Chondrocyte (in vitro differentiated cells): Measurements from ENCODE around the gene CAPNS1. TPM values are rescaled to one million over a fixed set of nuclear protein-coding genes. Genes with fewer than 3 reads are reported as not detected.

Source experiments
- DNase-seq: peaks from one replicate; pipeline ENCODE4 v3.0.0; 2021; ENCODE audit warnings: mixed read lengths, low spot score
- H3K27ac Mint-ChIP-seq: one replicate; pipeline ENCODE4 v1.8.0; 2021; ENCODE audit warnings: mild to moderate bottlenecking, moderate library complexity, mixed read lengths; ENCODE audit not compliant: unreplicated experiment
- H3K27me3 Mint-ChIP-seq: 2 replicates; pipeline ENCODE4 v1.8.0; 2021; ENCODE audit warnings: low read depth, mixed read lengths
- H3K36me3 Mint-ChIP-seq: 2 replicates; pipeline ENCODE4 v1.8.0; 2021; ENCODE audit warnings: low read depth, mixed read lengths
- H3K4me1 Mint-ChIP-seq: 2 replicates; pipeline ENCODE4 v1.8.0; 2021; ENCODE audit warnings: low read depth, mild to moderate bottlenecking, mixed read lengths
- H3K4me3 Mint-ChIP-seq: one replicate; pipeline ENCODE4 v1.8.0; 2021; ENCODE audit warnings: mild to moderate bottlenecking, moderate library complexity, mixed read lengths; ENCODE audit not compliant: unreplicated experiment
- H3K9me3 Mint-ChIP-seq: 2 replicates; pipeline ENCODE4 v1.8.0; 2021; ENCODE audit warnings: low read depth, mixed read lengths
- CTCF ChIP-seq: fragments of 200-600 bp; sonication (generic); IDR thresholded peaks from 2 replicates; pipeline ENCODE4 v1.5.0; 2021; ENCODE audit warnings: antibody characterized with exemption, mild to moderate bottlenecking, moderate library complexity
- total RNA-seq: library from RNA; stranded (reverse); gene quantifications from 3 replicates; pipeline ENCODE4 v1.2.1, GENCODE V29; 2021

CAPNS1 gene
- total RNA-seq, 1 donor from 2014 or later = 762 TPM

GRCh38 chr19:36111200-36111539 is 28.7 kb upstream of the CAPNS1 start:
- no peak overlapping the region for H3K4me3 Mint-ChIP-seq
- peaks cover 19% of the 10 kb centered on the region for H3K4me1 Mint-ChIP-seq
- no peak for DNase-seq
- H3K27me3 Mint-ChIP-seq = no peaks in the 10 kb centered on the region
- no peak for TF ChIP-seq CTCF
- H3K36me3 Mint-ChIP-seq = peaks cover 6% of the 10 kb centered on the region
- no peak overlapping the region for H3K27ac Mint-ChIP-seq
- no peaks in the 10 kb centered on the region for H3K9me3 Mint-ChIP-seq

- Mint-ChIP-seq H3K36me3 (peaks cover 10% of the 10 kb centered on the region), H3K9me3 (no peaks in the 10 kb centered on the region), H3K4me3 (peak overlapping the region; percentile 62), H3K27ac (no peak overlapping the region), H3K27me3 (no peaks in the 10 kb centered on the region), H3K4me1 (peaks cover 27% of the 10 kb centered on the region)
- TF ChIP-seq CTCF = no peak
- no peak for DNase-seq
Observed at GRCh38 chr19:36112678-36113077, 27.2 kb upstream of the CAPNS1 start.

- Mint-ChIP-seq H3K9me3 (no peaks in the 10 kb centered on the region), H3K27ac (no peak overlapping the region), H3K27me3 (no peaks in the 10 kb centered on the region), H3K4me3 (peak overlapping the region; percentile 97), H3K36me3 (peaks cover 15% of the 10 kb centered on the region), H3K4me1 (peaks cover 32% of the 10 kb centered on the region)
- no peak for TF ChIP-seq CTCF
- no peak for DNase-seq
Observed at GRCh38 chr19:36113425-36113824, 26.4 kb upstream of the CAPNS1 start.

- peaks cover 17% of the 10 kb centered on the region for H3K36me3 Mint-ChIP-seq
- peak overlapping the region; percentile 97 for H3K4me3 Mint-ChIP-seq
- no peaks in the 10 kb centered on the region for H3K9me3 Mint-ChIP-seq
- peak overlapping the region; percentile 94 for H3K27ac Mint-ChIP-seq
- no peak for DNase-seq
- no peaks in the 10 kb centered on the region for H3K27me3 Mint-ChIP-seq
- peak; percentile 42 for TF ChIP-seq CTCF
- peaks cover 32% of the 10 kb centered on the region for H3K4me1 Mint-ChIP-seq
Observed at GRCh38 chr19:36113894-36114720, 25.8 kb upstream of the CAPNS1 start.

GRCh38 chr19:36114721-36115452 is 25.0 kb upstream of the CAPNS1 start, which contains the start of gene POLR2I:
POLR2I (minus strand) TSS chr19:36114875; CDS start chr19:36114856, 19 bp downstream.
- Mint-ChIP-seq H3K27me3 (no peaks in the 10 kb centered on the region), H3K27ac (peak within 1 kb of the TSS; percentile 94), H3K4me1 (peaks cover 34% of the 10 kb centered on the region), H3K36me3 (peaks cover 18% of the 10 kb centered on the region), H3K9me3 (no peaks in the 10 kb centered on the region), H3K4me3 (peak within 1 kb of the TSS; percentile 97)
- TF ChIP-seq CTCF = no peak
- peak; percentile 100 for DNase-seq
